NCI-H128 (cell line): Measurements from ENCODE around the gene PTPN1.
"Not testable (repeated sequence)": the region's sequence is repeated elsewhere in the genome, so short reads cannot be mapped to it uniquely, and the experiment has no call there.

Experiments
- DNase-seq: peaks from one replicate; lab custom pipeline; 2025; ENCODE audit not compliant: unreplicated experiment; lab: John Stamatoyannopoulos, UW

The PTPN1 gene

GRCh38 chr20:50587291-50587961, 77.2 kb downstream of the PTPN1 start:
- DNase-seq, result no peak

- no peak for DNase-seq
Observed at GRCh38 chr20:50588034-50588736, 78.0 kb downstream of the PTPN1 start.

GRCh38 chr20:50589548-50590347, 79.6 kb downstream of the PTPN1 start:
- DNase-seq, result no peak

DNA sequence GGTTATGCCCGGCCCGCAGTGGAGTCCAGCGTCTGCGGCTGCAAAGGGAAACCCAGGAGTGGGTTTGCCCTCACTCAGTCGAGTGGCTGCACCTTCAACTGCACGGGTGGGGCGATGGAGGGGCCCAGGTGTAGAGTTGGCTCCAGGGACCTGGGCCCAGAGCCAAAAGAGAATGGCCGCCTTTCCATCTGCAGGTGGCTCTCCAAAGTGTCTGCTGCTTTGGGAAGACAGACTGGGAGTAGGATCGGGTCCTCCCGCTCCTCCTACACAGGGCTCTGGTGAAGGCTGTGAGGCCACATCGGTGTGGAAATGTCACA, 80.1 kb downstream of the PTPN1 start:
- no peak for DNase-seq

DNA sequence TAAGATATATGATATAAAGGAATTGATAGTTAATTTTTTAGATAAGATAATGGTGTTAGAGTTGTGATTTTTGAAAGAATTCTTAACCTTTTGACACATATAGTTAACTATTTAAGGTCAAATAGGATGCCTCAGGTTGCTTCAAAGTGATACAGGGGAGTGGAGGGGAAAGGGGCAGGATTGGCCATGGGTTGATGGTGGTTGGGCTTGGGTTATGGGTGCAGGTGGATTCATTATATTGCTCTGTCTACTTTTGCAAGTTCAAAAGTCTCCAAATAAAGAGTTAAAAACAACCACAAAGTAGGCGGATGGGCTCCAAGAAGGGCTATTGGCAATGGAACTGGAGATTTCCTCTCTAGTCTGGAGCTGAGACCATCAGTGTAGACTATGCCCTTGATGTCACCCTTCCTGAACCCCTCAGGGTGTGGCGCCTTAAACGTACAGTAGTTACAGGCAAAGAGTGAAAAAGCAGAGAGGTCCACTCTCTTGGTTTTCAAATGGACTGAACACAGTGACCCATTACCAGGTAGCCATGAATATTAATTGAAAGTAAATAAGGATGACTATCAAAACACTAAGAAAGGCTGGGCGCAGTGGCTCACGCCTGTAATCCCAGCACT, 81.2 kb downstream of the PTPN1 start:
- no peak for DNase-seq

- DNase-seq, result no peak
Observed at GRCh38 chr20:50592282-50593004, 82.3 kb downstream of the PTPN1 start.

- no peak for DNase-seq
Observed at GRCh38 chr20:50593005-50593335, 82.8 kb downstream of the PTPN1 start.

- no peak for DNase-seq
Observed at GRCh38 chr20:50594231-50594590, 84.0 kb downstream of the PTPN1 start.

- no peak for DNase-seq
Observed at GRCh38 chr20:50594591-50595432, 84.6 kb downstream of the PTPN1 start.

- DNase-seq, result no peak
Observed at GRCh38 chr20:50595433-50595895, 85.3 kb downstream of the PTPN1 start.

GRCh38 chr20:50595988-50596693, 86.0 kb downstream of the PTPN1 start:
- no peak for DNase-seq

DNA sequence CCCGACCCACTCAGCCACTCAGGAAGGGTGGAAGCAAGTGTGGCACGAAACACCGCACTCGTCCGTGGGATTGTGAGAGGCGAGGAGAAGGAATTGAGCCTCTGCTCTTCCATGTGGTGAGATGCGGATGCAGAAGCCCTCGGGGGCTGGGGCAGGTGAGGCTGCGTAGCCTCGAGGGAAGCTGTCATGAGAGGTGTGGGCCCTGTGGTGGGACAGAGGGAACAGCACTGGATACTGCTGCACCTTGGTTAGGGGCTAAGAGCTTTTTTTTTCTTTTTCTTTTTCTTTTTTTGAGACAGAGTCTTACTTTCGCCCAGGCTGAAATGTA, 86.5 kb downstream of the PTPN1 start:
- no peak for DNase-seq

- DNase-seq, result no peak
Observed at GRCh38 chr20:50597406-50597969, 87.3 kb downstream of the PTPN1 start.

- DNase-seq, result no peak
Observed at GRCh38 chr20:50598074-50598473, 87.9 kb downstream of the PTPN1 start.

- DNase-seq, result not testable (repeated sequence)
Observed at GRCh38 chr20:50598768-50599167, 88.6 kb downstream of the PTPN1 start.

DNA sequence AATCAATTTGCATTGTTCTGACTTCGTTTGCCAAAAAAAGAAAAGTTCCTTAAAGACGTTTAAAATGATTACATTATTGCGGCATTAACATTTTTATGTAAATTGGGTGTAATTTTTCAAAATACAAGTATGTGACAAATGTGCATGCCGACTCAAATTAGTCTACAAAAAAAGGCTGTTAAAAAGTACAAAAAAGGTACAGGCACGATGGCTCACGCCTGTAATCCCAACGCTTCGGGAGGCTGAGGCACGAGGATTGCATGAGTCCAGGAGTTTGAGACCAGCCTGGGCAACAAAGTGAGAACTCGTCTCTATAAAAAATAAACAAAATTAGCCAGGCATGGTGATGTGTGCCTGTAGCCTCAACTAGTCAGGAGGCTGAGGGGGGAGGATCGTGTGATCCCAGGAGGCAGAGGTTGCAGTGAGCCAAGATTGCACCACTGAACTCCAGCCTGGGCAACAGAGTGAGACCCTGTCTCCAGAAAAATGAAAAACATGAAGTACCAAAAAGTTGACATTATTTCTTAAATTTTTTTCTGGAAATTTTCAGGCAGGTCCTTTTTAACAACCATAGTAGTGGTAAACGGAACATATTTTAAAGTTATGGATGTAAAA, 90.2 kb downstream of the PTPN1 start:
- no peak for DNase-seq

GRCh38 chr20:50601511-50602431, 91.6 kb downstream of the PTPN1 start:
- no peak for DNase-seq
